PC-9 (cell line): ENCODE data around the gene C1orf167.

ENCODE experiments used
- CTCF ChIP-seq: fragments of 200-600 bp; sonication (generic); conservative IDR thresholded peaks from 2 replicates; pipeline ENCODE4 v1.6.1; 2017; ENCODE audit warnings: mixed run types, antibody characterized with exemption, mild to moderate bottlenecking, moderate library complexity
- EZH2 ChIP-seq: fragments of 200-600 bp; sonication (generic); IDR thresholded peaks from 2 replicates; pipeline ENCODE4 v1.8.0; 2017; ENCODE audit warnings: antibody characterized with exemption, low read depth

GRCh38 chr1:11822091-11822490 is 60.1 kb downstream of the C1orf167 start:
- no peak for TF ChIP-seq CTCF
- TF ChIP-seq EZH2: no peak
